Amygdala (tissue), 56 donors: ENCODE results near the gene GTF2B.
"Not testable (repeated sequence)": the region's sequence is repeated elsewhere in the genome, so short reads cannot be mapped to it uniquely, and the experiment has no call there.

Experiments
- DNase-seq, 56 donors: peaks; one replicate each; lab custom pipeline; 2025; lab: John Stamatoyannopoulos, UW

The GTF2B gene

GRCh38 chr1:88888750-88889149 lies 2.6 kb downstream of the GTF2B start:
- no peak for DNase-seq

- DNase-seq: no peak
Measured at GRCh38 chr1:88885933-88886332, 5.4 kb downstream of the GTF2B start.

- DNase-seq: no peak
Measured at GRCh38 chr1:88883156-88883555, 8.2 kb downstream of the GTF2B start.

- DNase-seq: not testable (repeated sequence)
Measured at GRCh38 chr1:88880717-88881116, 10.7 kb downstream of the GTF2B start.

GRCh38 chr1:88878731-88879130 lies 12.6 kb downstream of the GTF2B start:
- DNase-seq: no peak

- no peak for DNase-seq
Measured at GRCh38 chr1:88877911-88878310, 13.5 kb downstream of the GTF2B start.

- no peak for DNase-seq
Measured at GRCh38 chr1:88877382-88877825, 14.0 kb downstream of the GTF2B start.

GRCh38 chr1:88876573-88877365 lies 14.6 kb downstream of the GTF2B start:
- no peak for DNase-seq

GRCh38 chr1:88875595-88875994 lies 15.8 kb downstream of the GTF2B start:
- DNase-seq: no peak

GRCh38 chr1:88873737-88874349 lies 17.5 kb downstream of the GTF2B start:
- DNase-seq: no peak

GRCh38 chr1:88869644-88870043 lies 21.7 kb downstream of the GTF2B start:
- DNase-seq: not testable (repeated sequence)

GRCh38 chr1:88867743-88868521 lies 23.4 kb downstream of the GTF2B start:
- no peak for DNase-seq

- no peak for DNase-seq
Measured at GRCh38 chr1:88851303-88852063, 39.9 kb downstream of the GTF2B start.

GRCh38 chr1:88847643-88848042 lies 43.7 kb downstream of the GTF2B start:
- no peak for DNase-seq

- no peak for DNase-seq
Measured at GRCh38 chr1:88825721-88826120, 65.6 kb downstream of the GTF2B start.

GRCh38 chr1:88819642-88820041 lies 71.7 kb downstream of the GTF2B start:
- not testable (repeated sequence) for DNase-seq

- DNase-seq: no peak
Measured at GRCh38 chr1:88813471-88813870, 77.9 kb downstream of the GTF2B start.

GRCh38 chr1:88812366-88812765 lies 79.0 kb downstream of the GTF2B start:
- no peak for DNase-seq

- DNase-seq: no peak
Measured at GRCh38 chr1:88803444-88803843, 87.9 kb downstream of the GTF2B start.

GRCh38 chr1:88802950-88803349 lies 88.4 kb downstream of the GTF2B start:
- DNase-seq: no peak
